ENCODE data around the gene HHAT. TPM values are rescaled to one million over a fixed set of nuclear protein-coding genes. Genes with fewer than 3 reads are reported as not detected.

HHAT gene
- total and polyA plus RNA-seq, 2 of the 4 experiments (the other 2 are of a cell fraction): 1.7 to 2.5 TPM

DNA sequence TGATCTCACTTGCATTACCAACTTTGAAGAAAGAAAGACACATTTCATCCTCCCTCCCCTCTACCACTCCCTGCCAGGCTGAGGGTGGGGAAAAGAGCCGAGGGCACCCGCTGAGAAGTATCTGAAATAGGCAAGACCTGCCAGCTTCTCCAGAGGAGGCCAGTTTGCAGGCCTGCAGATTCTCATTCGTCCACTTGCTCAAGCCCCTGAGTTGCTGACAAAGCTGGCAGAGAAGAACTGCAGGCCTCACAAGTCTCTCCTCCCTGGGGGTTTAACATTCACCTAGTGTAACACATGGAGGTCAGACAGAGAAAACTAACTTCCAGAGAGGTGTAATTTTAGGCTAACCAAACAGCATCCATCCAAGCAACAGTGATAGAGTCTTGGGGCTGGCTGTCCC, 376.4 kb downstream of the HHAT start:
- Histone ChIP-seq H2AFZ (replicated peaks; ENCODE audit: low read length, poor library complexity) (no peak overlapping the region), H3K4me1 (ENCODE audit: control insufficient read depth, insufficient read depth, low read length) (no peaks in the 10 kb centered on the region), H3K36me3 (ENCODE audit: control insufficient read depth, insufficient read depth, low read length) (no peaks in the 10 kb centered on the region), H2AK5ac (ENCODE audit: low read depth, low read length) (no peak overlapping the region), H3K9me1 (ENCODE audit: insufficient read depth, low read length) (no peaks in the 10 kb centered on the region), H3K14ac (replicated peaks; ENCODE audit: low read depth, low read length) (no peak overlapping the region), H4K20me1 (ENCODE audit: insufficient read depth, low read length) (no peaks in the 10 kb centered on the region), H3K27ac (ENCODE audit: insufficient read depth, low read length) (no peak overlapping the region), H2BK15ac (ENCODE audit: low read depth, low read length) (no peak overlapping the region), H4K5ac (ENCODE audit: low read depth, low read length) (no peak overlapping the region), H3K9me3 (ENCODE audit: control insufficient read depth, insufficient read depth, low read length) (no peaks in the 10 kb centered on the region), H3K23ac (ENCODE audit: low read depth, low read length) (no peak overlapping the region), H2BK5ac (ENCODE audit: low read depth, low read length, poor library complexity, severe bottlenecking) (no peak overlapping the region), H3K9ac (ENCODE audit: low read depth, low read length) (no peak overlapping the region), H2AK9ac (replicated peaks; ENCODE audit: low read depth, low read length, poor library complexity) (no peak overlapping the region), H2BK120ac (ENCODE audit: low read depth, low read length) (no peak overlapping the region), H3K4me2 (ENCODE audit: low read depth, low read length) (no peak overlapping the region), H3K4me3 (ENCODE audit: insufficient read depth, low read depth, low read length) (no peak overlapping the region), H3K4ac (ENCODE audit: low read depth, low read length) (no peak overlapping the region), H2BK20ac (ENCODE audit: low read depth, low read length) (no peak overlapping the region), H3K56ac (ENCODE audit: extremely low read depth, insufficient read depth, low read length) (no peak overlapping the region), H3K79me1 (ENCODE audit: low read depth in 1 of 2, low read length in 2 of 2) (no peaks in the 10 kb centered on the region), H4K8ac (ENCODE audit: low read depth in 2 of 2, low read length in 2 of 2) (no peak overlapping the region), H4K91ac (ENCODE audit: insufficient read depth, low read depth, low read length) (no peak overlapping the region), H3K18ac (ENCODE audit: low read depth, low read length) (no peak overlapping the region), H3K27me3 (ENCODE audit: control insufficient read depth, insufficient read depth, low read length) (no peaks in the 10 kb centered on the region)
- in situ Hi-C loops (cut with MboI; ENCODE audit: low sequenced_read_pairs): no loop called here
- TF ChIP-seq NFE2L2 (IDR thresholded peaks at IDR 0.05; ENCODE audit: low read depth, low read length) (no peak), RFX5 (IDR thresholded peaks at IDR 0.05; ENCODE audit: low read depth, low read length) (no peak), CHD1 (IDR thresholded peaks at IDR 0.05; ENCODE audit: low read depth, low read length) (no peak), SMC3 (IDR thresholded peaks at IDR 0.05; ENCODE audit: low read depth, low read length) (no peak), BHLHE40 (IDR thresholded peaks at IDR 0.05; ENCODE audit: low read depth, low read length) (no peak), CEBPB (IDR thresholded peaks at IDR 0.05; ENCODE audit: low read depth, low read length) (no peak), MXI1 (IDR thresholded peaks at IDR 0.05; ENCODE audit: borderline replicate concordance, low read depth, low read length) (no peak), MAZ (IDR thresholded peaks at IDR 0.05; ENCODE audit: borderline replicate concordance, low read depth, low read length) (no peak), POLR2A (IDR thresholded peaks at IDR 0.05; ENCODE audit: low read depth, low read length) (no peak), MAFK (IDR thresholded peaks at IDR 0.05; ENCODE audit: low read depth, low read length) (no peak), FOS (IDR thresholded peaks at IDR 0.05; ENCODE audit: low read depth, low read length) (no peak), RCOR1 (IDR thresholded peaks at IDR 0.05; ENCODE audit: insufficient replicate concordance, low read length) (no peak), RAD21 (IDR thresholded peaks at IDR 0.05; ENCODE audit: low read length) (no peak)
- TF ChIP-seq, protein P1, sequence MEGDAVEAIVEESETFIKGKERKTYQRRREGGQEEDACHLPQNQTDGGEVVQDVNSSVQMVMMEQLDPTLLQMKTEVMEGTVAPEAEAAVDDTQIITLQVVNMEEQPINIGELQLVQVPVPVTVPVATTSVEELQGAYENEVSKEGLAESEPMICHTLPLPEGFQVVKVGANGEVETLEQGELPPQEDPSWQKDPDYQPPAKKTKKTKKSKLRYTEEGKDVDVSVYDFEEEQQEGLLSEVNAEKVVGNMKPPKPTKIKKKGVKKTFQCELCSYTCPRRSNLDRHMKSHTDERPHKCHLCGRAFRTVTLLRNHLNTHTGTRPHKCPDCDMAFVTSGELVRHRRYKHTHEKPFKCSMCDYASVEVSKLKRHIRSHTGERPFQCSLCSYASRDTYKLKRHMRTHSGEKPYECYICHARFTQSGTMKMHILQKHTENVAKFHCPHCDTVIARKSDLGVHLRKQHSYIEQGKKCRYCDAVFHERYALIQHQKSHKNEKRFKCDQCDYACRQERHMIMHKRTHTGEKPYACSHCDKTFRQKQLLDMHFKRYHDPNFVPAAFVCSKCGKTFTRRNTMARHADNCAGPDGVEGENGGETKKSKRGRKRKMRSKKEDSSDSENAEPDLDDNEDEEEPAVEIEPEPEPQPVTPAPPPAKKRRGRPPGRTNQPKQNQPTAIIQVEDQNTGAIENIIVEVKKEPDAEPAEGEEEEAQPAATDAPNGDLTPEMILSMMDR (conservative IDR thresholded peaks at IDR 0.05; ENCODE audit: low read depth, low read length): no peak
- TF ChIP-seq, protein P2, sequence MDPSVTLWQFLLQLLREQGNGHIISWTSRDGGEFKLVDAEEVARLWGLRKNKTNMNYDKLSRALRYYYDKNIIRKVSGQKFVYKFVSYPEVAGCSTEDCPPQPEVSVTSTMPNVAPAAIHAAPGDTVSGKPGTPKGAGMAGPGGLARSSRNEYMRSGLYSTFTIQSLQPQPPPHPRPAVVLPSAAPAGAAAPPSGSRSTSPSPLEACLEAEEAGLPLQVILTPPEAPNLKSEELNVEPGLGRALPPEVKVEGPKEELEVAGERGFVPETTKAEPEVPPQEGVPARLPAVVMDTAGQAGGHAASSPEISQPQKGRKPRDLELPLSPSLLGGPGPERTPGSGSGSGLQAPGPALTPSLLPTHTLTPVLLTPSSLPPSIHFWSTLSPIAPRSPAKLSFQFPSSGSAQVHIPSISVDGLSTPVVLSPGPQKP (IDR thresholded peaks at IDR 0.05; ENCODE audit: borderline replicate concordance, low read depth, low read length): no peak
- TF ChIP-seq, protein P3, sequence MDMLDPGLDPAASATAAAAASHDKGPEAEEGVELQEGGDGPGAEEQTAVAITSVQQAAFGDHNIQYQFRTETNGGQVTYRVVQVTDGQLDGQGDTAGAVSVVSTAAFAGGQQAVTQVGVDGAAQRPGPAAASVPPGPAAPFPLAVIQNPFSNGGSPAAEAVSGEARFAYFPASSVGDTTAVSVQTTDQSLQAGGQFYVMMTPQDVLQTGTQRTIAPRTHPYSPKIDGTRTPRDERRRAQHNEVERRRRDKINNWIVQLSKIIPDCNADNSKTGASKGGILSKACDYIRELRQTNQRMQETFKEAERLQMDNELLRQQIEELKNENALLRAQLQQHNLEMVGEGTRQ (IDR thresholded peaks at IDR 0.05; ENCODE audit: low read depth, low read length): no peak
- BruUV-seq (replicated peaks): no TSS peak
- ATAC-seq (ENCODE audit: low read depth): no peak
- dilution Hi-C loops (cut with HindIII; ENCODE audit: low sequenced_read_pairs, unreplicated experiment): no loop called here
- no peak for DNase-seq
- CTCF ChIA-PET: interaction anchor here (0.6 kb wide), 1 partner anchor 84 kb away, joined by 3 read pairs; no protein-coding TSS in a partner anchor
- intact Hi-C loops (cut with micrococcal nuclease): loop anchor here (10.0 kb wide), 1 partner anchor 880 kb away; the partner anchor contains the start of gene UTP25
- POLR2A ChIA-PET (ENCODE audit: unreplicated experiment): interaction anchor here (0.5 kb wide), 1 partner anchor 107 kb away, joined by 4 read pairs; no protein-coding TSS in a partner anchor
- WGBS, 2 experiments (ENCODE audit: extremely low coverage in 2 of 2, insufficient read length in 1 of 2): no CpG with 5 or more reads among the region's 3 CpGs
